Caco-2 (cell line): ENCODE data around the gene KRTAP9-8. TPM values are rescaled to one million over a fixed set of nuclear protein-coding genes. Genes with fewer than 3 reads are reported as not detected.
"Not testable (repeated sequence)": the region's sequence is repeated elsewhere in the genome, so short reads cannot be mapped to it uniquely, and the experiment has no call there.

Source experiments
- BruUV-seq: library from RNA; stranded (reverse); fragments of 400-500 nt; replicated peaks from 2 replicates; lab custom pipeline; 2021; lab: Mats Ljungman, UMichigan
- CTCF ChIA-PET: fragments of 300-600 bp; sonication (Branson Sonifier 250); formaldehyde crosslinking; loops from one replicate; lab custom pipeline; 2022; ENCODE audit warnings: antibody characterized with exemption; lab: Charles Lee
- POLR2A ChIA-PET: fragments of 300-600 bp; sonication (Branson Sonifier 250); formaldehyde crosslinking; loops from one replicate; lab custom pipeline; 2022; ENCODE audit warnings: antibody characterized with exemption; lab: Charles Lee
- DNase-seq, 2 experiments: peaks; one replicate each; pipeline versions ENCODE4 v3.0.0 to v3.0.0-alpha.2; 2020 to 2022
- H3K27me3 ChIP-seq: replicated peaks from 2 replicates; pipeline ENCODE4 v1.6.0; 2011; ENCODE audit warnings: low read length; ENCODE audit not compliant: control insufficient read depth, insufficient read depth
- H3K36me3 ChIP-seq: 2 replicates; pipeline ENCODE4 v1.5.1; 2011; ENCODE audit warnings: low read length; ENCODE audit not compliant: control insufficient read depth, insufficient read depth
- H3K4me1 ChIP-seq: fragments of 250-450 bp; sonication (Bioruptor Pico); 2 replicates; pipeline ENCODE4 v1.5.1; 2020; ENCODE audit warnings: mild to moderate bottlenecking
- H3K4me3 ChIP-seq: 2 replicates; pipeline ENCODE4 v1.5.1; 2011; ENCODE audit warnings: low read depth, mild to moderate bottlenecking, control low read depth, low read length
- H3K9me3 ChIP-seq: fragments of 250-450 bp; sonication (Bioruptor Pico); 2 replicates; pipeline ENCODE4 v1.5.1; 2020; ENCODE audit warnings: mild to moderate bottlenecking, moderate library complexity
- H3K27ac Mint-ChIP-seq: one replicate; pipeline ENCODE4 v1.8.0; 2022; ENCODE audit warnings: mixed read lengths; ENCODE audit not compliant: unreplicated experiment
- H3K27me3 Mint-ChIP-seq: one replicate; pipeline ENCODE4 v1.8.0; 2022; ENCODE audit warnings: mixed read lengths; ENCODE audit not compliant: insufficient read depth, unreplicated experiment
- H3K36me3 Mint-ChIP-seq: one replicate; pipeline ENCODE4 v1.8.0; 2022; ENCODE audit warnings: mild to moderate bottlenecking, mixed read lengths; ENCODE audit not compliant: insufficient read depth, unreplicated experiment
- H3K4me1 Mint-ChIP-seq: one replicate; pipeline ENCODE4 v1.8.0; 2022; ENCODE audit warnings: low read depth, mixed read lengths; ENCODE audit not compliant: unreplicated experiment
- H3K4me3 Mint-ChIP-seq: one replicate; pipeline ENCODE4 v1.8.0; 2022; ENCODE audit warnings: mild to moderate bottlenecking, moderate library complexity, mixed read lengths; ENCODE audit not compliant: unreplicated experiment
- H3K9me3 Mint-ChIP-seq: one replicate; pipeline ENCODE4 v1.8.0; 2022; ENCODE audit warnings: mixed read lengths; ENCODE audit not compliant: unreplicated experiment
- intact Hi-C: fragments of 100-400 bp; cut with micrococcal nuclease; formaldehyde crosslinking; loops from one replicate; pipeline ENCODE4 v1.10.0; 2022; ENCODE audit not compliant: unreplicated experiment
- total RNA-seq: library from RNA; stranded (reverse); gene quantifications from 2 replicates; pipeline ENCODE4 v1.2.3, GENCODE V29; 2022
- TF ChIP-seq, protein P1 (sequence below), 2 experiments: fragments of 200-600 bp in 1 of 2; IDR thresholded peaks; 1 replicate in 1 of 2; 2 replicates in 1 of 2; pipeline versions ENCODE4 v1.5.1 to v1.8.0; 2011 to 2022; ENCODE audit warnings: antibody characterized with exemption in 1 of 2, control low read depth in 1 of 2, inconsistent platforms in 1 of 2, low read depth in 1 of 2, low read length in 1 of 2, mild to moderate bottlenecking in 1 of 2, moderate library complexity in 1 of 2; ENCODE audit not compliant: insufficient read depth in 1 of 2, severe bottlenecking in 1 of 2, unreplicated experiment in 1 of 2

Gene KRTAP9-8
- total RNA-seq, 1 experiment from 2014 or later = not detected

DNA sequence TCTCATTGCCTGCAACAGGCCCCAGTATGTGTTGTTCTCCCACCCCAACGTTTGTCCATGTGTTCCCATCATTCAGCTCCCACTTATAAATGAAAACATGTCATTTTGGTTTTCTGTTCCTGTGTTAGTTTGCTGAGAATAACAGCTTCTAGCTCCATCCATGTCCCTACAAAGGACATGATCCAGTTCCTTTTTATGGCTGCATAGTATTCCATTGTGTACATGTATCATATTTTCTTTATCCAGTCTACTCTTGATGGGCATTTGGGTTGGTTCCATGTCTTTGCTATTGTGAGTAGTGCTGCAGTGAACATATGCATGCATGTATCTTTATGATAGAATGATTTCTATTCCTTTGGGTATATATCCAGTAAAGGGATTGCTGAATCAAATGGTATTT is 22.1 kb upstream of the KRTAP9-8 start:
- H3K9me3 ChIP-seq = 0 out of 2 replicates have a peak, but pooled peaks cover 4% of the 10 kb centered on the region
- H3K4me3 ChIP-seq = no peak overlapping the region
- Mint-ChIP-seq H3K9me3 (no peaks in the 10 kb centered on the region), H3K36me3 (no peaks in the 10 kb centered on the region), H3K4me3 (no peak overlapping the region), H3K27ac (no peak overlapping the region), H3K27me3 (no peaks in the 10 kb centered on the region), H3K4me1 (no peaks in the 10 kb centered on the region)
- no peaks in the 10 kb centered on the region for H3K27me3 ChIP-seq
- no TSS peak for BruUV-seq
- ChIA-PET CTCF (interaction anchor here (1.0 kb wide), 1 partner anchor 356 kb away, joined by 3 read pairs; no protein-coding TSS in a partner anchor), POLR2A (no interaction called here)
- no peak for DNase-seq
- TF ChIP-seq, protein P1, sequence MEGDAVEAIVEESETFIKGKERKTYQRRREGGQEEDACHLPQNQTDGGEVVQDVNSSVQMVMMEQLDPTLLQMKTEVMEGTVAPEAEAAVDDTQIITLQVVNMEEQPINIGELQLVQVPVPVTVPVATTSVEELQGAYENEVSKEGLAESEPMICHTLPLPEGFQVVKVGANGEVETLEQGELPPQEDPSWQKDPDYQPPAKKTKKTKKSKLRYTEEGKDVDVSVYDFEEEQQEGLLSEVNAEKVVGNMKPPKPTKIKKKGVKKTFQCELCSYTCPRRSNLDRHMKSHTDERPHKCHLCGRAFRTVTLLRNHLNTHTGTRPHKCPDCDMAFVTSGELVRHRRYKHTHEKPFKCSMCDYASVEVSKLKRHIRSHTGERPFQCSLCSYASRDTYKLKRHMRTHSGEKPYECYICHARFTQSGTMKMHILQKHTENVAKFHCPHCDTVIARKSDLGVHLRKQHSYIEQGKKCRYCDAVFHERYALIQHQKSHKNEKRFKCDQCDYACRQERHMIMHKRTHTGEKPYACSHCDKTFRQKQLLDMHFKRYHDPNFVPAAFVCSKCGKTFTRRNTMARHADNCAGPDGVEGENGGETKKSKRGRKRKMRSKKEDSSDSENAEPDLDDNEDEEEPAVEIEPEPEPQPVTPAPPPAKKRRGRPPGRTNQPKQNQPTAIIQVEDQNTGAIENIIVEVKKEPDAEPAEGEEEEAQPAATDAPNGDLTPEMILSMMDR (IDR thresholded peaks at IDR 0.05; ENCODE audit: insufficient read depth in 1 of 2, low read depth in 1 of 2, low read length in 1 of 2, severe bottlenecking in 1 of 2, unreplicated experiment in 1 of 2) = no peak
- no peaks in the 10 kb centered on the region for H3K36me3 ChIP-seq
- intact Hi-C loops = no loop called here
- no peaks in the 10 kb centered on the region for H3K4me1 ChIP-seq

DNA sequence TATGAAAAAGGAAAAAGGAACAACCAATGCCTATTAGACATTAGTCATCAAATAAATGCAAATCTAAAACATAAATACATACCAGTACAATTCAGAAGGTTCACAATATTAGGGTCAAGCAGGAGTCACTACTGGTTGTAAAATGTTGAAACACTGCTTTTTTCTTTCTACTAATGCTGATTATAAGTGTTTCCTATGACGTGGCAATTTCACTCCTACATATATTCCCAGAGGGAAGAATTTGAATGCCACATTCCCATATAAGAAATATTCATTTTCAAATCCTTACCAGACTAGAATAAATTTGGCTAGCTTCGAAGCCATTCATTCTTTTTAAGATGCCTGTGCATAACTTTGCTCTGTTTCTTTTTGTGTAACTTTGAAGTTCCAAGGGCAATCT is 14.0 kb upstream of the KRTAP9-8 start:
- no peaks in the 10 kb centered on the region for H3K9me3 Mint-ChIP-seq
- CTCF ChIA-PET = no interaction called here
- H3K36me3 Mint-ChIP-seq = no peaks in the 10 kb centered on the region
- H3K27me3 Mint-ChIP-seq = no peaks in the 10 kb centered on the region
- TF ChIP-seq, protein P1 (IDR thresholded peaks at IDR 0.05; ENCODE audit: insufficient read depth in 1 of 2, low read depth in 1 of 2, low read length in 1 of 2, severe bottlenecking in 1 of 2, unreplicated experiment in 1 of 2) = no peak
- DNase-seq = no peak
- POLR2A ChIA-PET = no interaction called here
- no peaks in the 10 kb centered on the region for H3K4me1 ChIP-seq
- H3K36me3 ChIP-seq = no peaks in the 10 kb centered on the region
- 0 out of 2 replicates have a peak, but pooled peaks cover 4% of the 10 kb centered on the region for H3K9me3 ChIP-seq
- BruUV-seq = no TSS peak
- H3K4me3 ChIP-seq = no peak overlapping the region
- H3K27me3 ChIP-seq = no peaks in the 10 kb centered on the region
- intact Hi-C loops = no loop called here
- H3K27ac Mint-ChIP-seq = no peak overlapping the region
- no peak overlapping the region for H3K4me3 Mint-ChIP-seq
- no peaks in the 10 kb centered on the region for H3K4me1 Mint-ChIP-seq

DNA sequence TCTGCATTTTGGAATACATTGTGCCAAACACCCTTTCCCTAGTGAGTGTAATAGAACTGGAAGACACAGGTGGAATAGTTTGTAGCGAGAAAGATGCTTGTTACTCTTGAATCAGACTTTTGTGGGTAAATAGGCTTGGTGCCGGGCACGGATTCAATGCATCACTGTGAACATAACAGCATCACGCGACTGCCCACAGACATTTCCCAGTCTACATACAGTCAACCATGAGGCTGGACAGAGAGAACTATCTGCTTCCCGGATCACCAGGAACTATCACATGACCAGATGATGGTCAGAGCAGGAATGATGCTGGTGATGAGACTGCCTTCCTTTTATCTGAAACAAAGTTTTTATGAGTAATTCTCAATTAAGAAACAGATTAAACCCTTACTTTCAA is 11.7 kb upstream of the KRTAP9-8 start:
- Histone ChIP-seq H3K27me3 (no peaks in the 10 kb centered on the region), H3K4me3 (no peak overlapping the region), H3K36me3 (no peaks in the 10 kb centered on the region), H3K4me1 (no peaks in the 10 kb centered on the region), H3K9me3 (no peaks in the 10 kb centered on the region)
- intact Hi-C loops = no loop called here
- no peaks in the 10 kb centered on the region for H3K27me3 Mint-ChIP-seq
- H3K9me3 Mint-ChIP-seq = no peaks in the 10 kb centered on the region
- CTCF ChIA-PET = no interaction called here
- BruUV-seq = no TSS peak
- no peaks in the 10 kb centered on the region for H3K4me1 Mint-ChIP-seq
- POLR2A ChIA-PET = no interaction called here
- H3K36me3 Mint-ChIP-seq = no peaks in the 10 kb centered on the region
- H3K4me3 Mint-ChIP-seq = no peak overlapping the region
- no peak overlapping the region for H3K27ac Mint-ChIP-seq
- no peak for DNase-seq
- TF ChIP-seq, protein P1 (IDR thresholded peaks at IDR 0.05; ENCODE audit: insufficient read depth in 1 of 2, low read depth in 1 of 2, low read length in 1 of 2, severe bottlenecking in 1 of 2, unreplicated experiment in 1 of 2) = no peak

DNA sequence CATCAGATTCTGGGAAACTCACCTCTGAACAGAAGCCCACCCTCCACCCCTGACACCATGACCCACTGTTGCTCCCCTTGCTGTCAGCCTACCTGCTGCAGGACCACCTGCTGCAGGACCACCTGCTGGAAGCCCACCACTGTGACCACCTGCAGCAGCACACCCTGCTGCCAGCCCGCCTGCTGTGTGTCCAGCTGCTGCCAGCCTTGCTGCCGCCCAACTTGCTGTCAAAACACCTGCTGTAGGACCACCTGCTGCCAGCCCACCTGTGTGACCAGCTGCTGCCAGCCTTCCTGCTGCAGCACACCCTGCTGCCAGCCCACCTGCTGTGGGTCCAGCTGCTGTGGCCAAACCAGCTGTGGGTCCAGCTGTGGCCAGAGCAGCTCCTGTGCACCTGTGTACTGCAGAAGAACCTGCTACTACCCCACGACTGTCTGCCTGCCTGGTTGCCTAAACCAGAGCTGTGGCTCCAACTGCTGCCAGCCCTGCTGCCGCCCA is 11.2 kb upstream of the KRTAP9-8 start, which contains the start of gene KRTAP9-2:
Gene KRTAP9-2 (plus strand): TSS at position 51 of the 498 bp plus-strand sequence. CDS start 7 bp downstream, at position 58.
- CTCF ChIA-PET, H3K9me3 Mint-ChIP-seq, POLR2A ChIA-PET, DNase-seq, H3K27me3 Mint-ChIP-seq, H3K36me3 Mint-ChIP-seq, intact Hi-C loops, H3K4me3 ChIP-seq, H3K4me3 Mint-ChIP-seq, H3K9me3 ChIP-seq, H3K27me3 ChIP-seq, H3K4me1 ChIP-seq, H3K4me1 Mint-ChIP-seq, H3K27ac Mint-ChIP-seq, H3K36me3 ChIP-seq, BruUV-seq: not testable (repeated sequence)
